ENCODE data around the gene SLC23A3. TPM values are rescaled to one million over a fixed set of nuclear protein-coding genes. Genes with fewer than 3 reads are reported as not detected.
A peak's percentile ranks its signal among the peaks of the same experiment; 100 is the strongest.

Gene SLC23A3
- polyA plus RNA-seq, 5 donors: 3.6 to 4.8 (median 3.9) TPM

- DNase-seq: no peak
Observed at GRCh38 chr2:219142329-219142728, 27.5 kb downstream of the SLC23A3 start.

- no peak for DNase-seq
Observed at GRCh38 chr2:219140722-219141121, 29.1 kb downstream of the SLC23A3 start.

- no peak for DNase-seq
Observed at GRCh38 chr2:219133976-219134375, 35.9 kb downstream of the SLC23A3 start.

GRCh38 chr2:219131744-219132143 lies 38.1 kb downstream of the SLC23A3 start:
- DNase-seq: no peak

GRCh38 chr2:219131327-219131726 lies 38.5 kb downstream of the SLC23A3 start:
- no peak for DNase-seq

GRCh38 chr2:219129589-219129988 lies 40.2 kb downstream of the SLC23A3 start:
- DNase-seq: no peak

GRCh38 chr2:219128396-219128795 lies 41.4 kb downstream of the SLC23A3 start:
- no peak for DNase-seq

- DNase-seq: no peak
Observed at GRCh38 chr2:219127037-219127635, 42.7 kb downstream of the SLC23A3 start.

- no peak for DNase-seq
Observed at GRCh38 chr2:219126555-219126954, 43.3 kb downstream of the SLC23A3 start.

- no peak for DNase-seq
Observed at GRCh38 chr2:219125886-219126270, 44.0 kb downstream of the SLC23A3 start.

GRCh38 chr2:219125225-219125885 lies 44.5 kb downstream of the SLC23A3 start:
- no peak for DNase-seq

- no peak for DNase-seq
Observed at GRCh38 chr2:219124381-219125110, 45.3 kb downstream of the SLC23A3 start.

GRCh38 chr2:219123356-219124135 lies 46.3 kb downstream of the SLC23A3 start:
- DNase-seq: no peak

GRCh38 chr2:219122202-219122980 lies 47.4 kb downstream of the SLC23A3 start:
- no peak for DNase-seq

GRCh38 chr2:219120082-219120481 lies 49.7 kb downstream of the SLC23A3 start:
- DNase-seq: no peak

- DNase-seq: peak in 1 of 2 donors; percentile 39
Observed at GRCh38 chr2:219119422-219120043, 50.3 kb downstream of the SLC23A3 start.

- DNase-seq: no peak
Observed at GRCh38 chr2:219118504-219118903, 51.3 kb downstream of the SLC23A3 start.

GRCh38 chr2:219116776-219117646 lies 52.8 kb downstream of the SLC23A3 start:
- DNase-seq: no peak

GRCh38 chr2:219112651-219113338 lies 57.0 kb downstream of the SLC23A3 start:
- DNase-seq: no peak
